ENCODE data around the gene COL23A1.

Gene COL23A1

GRCh38 chr5:178361657-178362445, 228.3 kb downstream of the COL23A1 start:
- no peak for DNase-seq (ENCODE audit: low read depth in 2 of 2)

- no peak for DNase-seq (ENCODE audit: low read depth in 2 of 2)
Observed at GRCh38 chr5:178360926-178361235, 229.3 kb downstream of the COL23A1 start.

DNA sequence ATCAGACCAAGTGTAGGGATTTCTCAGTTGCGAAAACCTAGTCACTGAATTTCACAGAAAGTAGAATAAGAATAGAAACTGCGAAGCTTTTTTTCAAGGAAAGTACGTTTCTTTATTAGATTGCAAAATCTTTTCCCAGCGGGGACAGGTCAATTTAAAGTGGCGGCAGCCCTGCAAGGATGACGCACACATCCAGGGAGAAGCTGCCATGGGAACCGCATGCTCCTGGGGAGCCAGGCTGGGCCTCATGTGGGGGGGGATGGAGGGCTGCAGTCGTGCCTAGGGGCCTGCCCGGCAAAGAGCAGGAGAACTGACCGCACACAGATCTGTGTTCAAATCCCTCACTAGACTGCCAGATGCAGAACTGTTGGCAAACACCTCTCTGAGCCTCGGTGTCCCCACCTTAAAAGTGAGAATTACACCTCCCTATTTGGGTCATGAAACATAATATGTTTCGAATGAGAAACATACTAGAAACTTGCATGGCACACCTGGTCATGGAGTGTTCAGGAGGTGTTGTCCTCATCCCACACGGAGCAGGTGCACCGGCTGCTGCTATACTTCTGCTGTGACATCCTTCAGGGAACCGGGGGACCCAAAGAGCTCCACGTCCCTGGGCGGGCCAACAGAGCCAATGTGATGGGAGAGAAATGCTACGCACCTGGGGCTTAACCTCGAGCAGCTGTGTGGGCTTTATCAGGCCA, 229.8 kb downstream of the COL23A1 start:
- no peak for DNase-seq (ENCODE audit: low read depth in 2 of 2)

DNA sequence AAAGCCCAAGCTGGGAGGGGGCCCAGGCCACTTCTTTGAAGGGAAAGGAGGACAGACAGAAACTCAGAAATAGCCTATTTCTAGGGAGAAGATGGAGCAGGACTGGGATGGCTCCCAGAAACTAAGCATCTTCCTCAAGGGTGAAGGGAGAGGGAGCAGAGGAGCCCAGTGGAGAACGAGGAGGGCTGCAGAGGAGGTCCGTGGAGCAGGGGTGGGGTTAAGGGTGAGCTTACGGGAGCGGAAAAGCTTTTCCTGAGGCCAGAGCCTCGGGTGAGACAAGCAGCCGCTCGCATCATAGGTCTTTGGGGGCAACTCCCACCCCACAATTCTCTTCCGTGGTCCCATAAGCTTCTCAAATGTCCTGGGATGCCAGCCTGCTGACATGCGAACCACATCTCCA, 230.5 kb downstream of the COL23A1 start:
- DNase-seq (ENCODE audit: low read depth in 2 of 2), result no peak

DNA sequence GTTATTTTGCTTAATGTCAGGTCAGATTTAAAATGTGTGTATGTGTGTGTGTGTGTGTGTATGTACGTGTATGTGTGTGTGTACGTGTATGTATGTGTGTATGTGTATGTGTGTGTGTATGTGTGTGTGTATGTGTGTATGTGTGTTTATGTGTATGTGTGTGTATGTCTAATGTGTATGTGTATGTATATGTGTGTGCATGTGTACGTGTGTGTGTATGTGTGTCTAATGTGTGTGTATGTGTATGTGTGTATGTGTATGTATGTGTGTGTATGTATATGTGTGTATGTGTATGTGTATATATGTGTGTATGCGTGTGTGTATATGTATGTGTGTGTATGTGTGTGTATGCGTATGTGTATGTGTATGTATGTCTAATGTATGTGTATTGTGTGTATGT, 232.5 kb downstream of the COL23A1 start:
- no peak for DNase-seq (ENCODE audit: low read depth in 2 of 2)

GRCh38 chr5:178357121-178357521, 233.1 kb downstream of the COL23A1 start:
- DNase-seq (ENCODE audit: low read depth in 2 of 2), result no peak

DNA sequence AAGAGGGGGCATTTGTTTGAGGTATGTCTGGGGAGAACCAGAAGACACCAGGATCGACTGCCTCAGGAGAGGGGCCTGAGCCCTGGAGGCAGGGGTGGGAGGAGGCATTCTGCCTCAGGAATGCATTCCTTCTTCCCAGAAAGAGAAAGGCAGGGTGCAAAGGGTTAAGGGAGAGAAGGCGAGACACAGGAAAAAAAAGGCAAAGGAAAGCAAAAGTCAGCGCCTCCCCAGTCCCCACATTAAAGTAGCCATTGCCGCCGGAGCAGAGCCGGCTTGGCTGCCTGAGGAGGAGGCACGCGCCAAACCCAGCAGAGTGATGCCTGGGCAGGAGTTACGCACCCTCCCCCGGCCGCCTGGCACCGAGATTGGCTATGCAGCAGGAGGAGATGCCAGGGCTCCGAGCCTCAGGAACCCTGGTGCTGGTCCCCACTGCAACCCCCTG, 233.7 kb downstream of the COL23A1 start:
- no peak for DNase-seq (ENCODE audit: low read depth in 2 of 2)

DNA sequence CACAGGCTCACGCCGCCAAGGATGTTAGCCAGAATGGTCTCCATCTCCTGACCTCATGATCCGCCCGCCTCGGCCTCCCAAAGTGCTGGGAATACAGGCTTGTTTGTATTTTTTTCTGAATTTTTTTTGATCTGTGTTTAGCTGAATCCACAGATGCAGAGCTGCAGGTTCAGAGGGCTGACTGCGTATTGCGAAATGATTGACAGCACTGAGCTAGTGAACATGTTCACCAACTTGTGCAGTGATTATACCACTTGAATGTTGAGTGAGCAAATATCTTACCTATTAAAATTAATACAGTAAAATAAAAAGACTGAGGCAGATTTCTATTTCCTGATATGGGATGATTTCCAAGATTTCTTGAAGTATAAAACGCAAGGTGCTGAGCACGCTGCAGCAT, 234.5 kb downstream of the COL23A1 start:
- DNase-seq (ENCODE audit: low read depth in 2 of 2), result no peak

- DNase-seq (ENCODE audit: low read depth in 2 of 2), result no peak
Observed at GRCh38 chr5:178353461-178353860, 236.7 kb downstream of the COL23A1 start.

DNA sequence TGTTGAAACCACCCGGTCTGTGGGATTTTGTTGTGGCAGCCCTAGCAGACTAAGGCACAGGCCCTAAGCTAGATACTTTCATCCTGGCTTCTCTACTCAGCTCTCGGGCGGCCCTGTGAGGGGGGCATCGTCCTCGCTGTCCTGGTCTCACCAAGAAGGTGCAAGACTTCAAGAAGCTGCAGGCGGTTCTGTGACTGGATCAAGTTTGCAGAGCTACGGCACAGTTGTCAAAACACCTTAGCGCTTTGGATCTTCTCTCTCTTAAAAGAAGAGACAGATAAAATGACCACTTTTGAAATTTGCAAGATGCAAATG, 238.2 kb downstream of the COL23A1 start:
- DNase-seq (ENCODE audit: low read depth in 2 of 2), result no peak

GRCh38 chr5:178351221-178352034, 238.8 kb downstream of the COL23A1 start:
- DNase-seq (ENCODE audit: low read depth in 2 of 2), result no peak

GRCh38 chr5:178350361-178351220, 239.6 kb downstream of the COL23A1 start:
- no peak for DNase-seq (ENCODE audit: low read depth in 2 of 2)

- no peak for DNase-seq (ENCODE audit: low read depth in 2 of 2)
Observed at GRCh38 chr5:178349625-178350353, 240.4 kb downstream of the COL23A1 start.

DNA sequence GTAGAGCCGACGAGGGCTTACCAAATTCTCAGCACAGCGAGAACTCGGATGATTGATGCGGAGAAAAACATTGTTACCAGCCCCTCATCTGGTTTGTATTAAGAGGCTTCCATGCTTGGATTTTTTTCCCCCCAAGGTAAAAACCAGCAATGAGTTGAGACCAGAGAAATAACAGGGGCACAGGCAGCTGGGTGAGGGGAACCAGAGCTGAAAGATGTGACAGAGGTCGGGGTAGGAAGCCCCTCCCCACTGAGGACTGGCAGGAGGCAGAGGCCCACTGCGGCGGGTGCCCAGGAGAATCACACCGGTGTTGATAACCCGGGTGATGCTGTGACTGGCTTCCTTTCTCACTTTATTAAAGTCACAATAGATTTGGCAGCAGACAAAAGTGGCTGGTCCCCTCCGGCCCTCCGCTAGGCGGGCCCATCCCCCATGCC, 241.1 kb downstream of the COL23A1 start:
- no peak for DNase-seq (ENCODE audit: low read depth in 2 of 2)

DNA sequence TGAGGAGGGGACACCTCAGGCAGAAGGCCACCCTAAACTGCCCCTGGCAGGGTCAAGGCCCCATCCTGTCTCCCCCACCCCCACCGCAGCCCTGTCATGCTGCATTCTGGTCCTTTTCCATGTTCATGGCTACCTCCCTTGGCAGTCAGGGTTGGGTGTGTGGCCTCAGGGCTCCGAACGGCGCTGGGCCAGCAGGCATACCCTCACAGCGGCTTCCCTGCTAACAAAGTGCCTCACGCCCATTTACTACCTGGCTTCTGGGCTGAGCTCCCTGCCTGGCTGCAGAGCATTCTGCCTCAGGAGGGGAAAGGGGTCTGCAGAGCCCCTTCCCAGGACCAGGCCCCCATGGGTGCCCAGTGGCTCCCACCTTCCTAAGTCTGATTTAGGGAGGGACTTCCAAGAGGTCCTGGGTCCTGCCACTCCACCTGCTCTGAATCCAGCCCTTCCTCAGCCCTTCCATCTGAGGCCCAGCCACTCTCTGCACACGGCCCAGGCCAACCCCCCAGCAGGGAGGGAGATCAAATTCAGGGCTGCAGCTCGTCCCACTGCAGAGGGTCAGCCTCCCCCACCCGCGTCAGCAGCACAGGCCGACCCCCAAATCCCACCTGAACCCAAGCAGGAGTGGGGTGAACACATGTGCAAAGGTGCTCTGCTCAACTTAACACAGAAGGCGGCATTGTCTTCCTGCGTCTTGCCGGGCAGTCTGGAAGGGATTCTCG, 241.7 kb downstream of the COL23A1 start:
- no peak for DNase-seq (ENCODE audit: low read depth in 2 of 2)

DNA sequence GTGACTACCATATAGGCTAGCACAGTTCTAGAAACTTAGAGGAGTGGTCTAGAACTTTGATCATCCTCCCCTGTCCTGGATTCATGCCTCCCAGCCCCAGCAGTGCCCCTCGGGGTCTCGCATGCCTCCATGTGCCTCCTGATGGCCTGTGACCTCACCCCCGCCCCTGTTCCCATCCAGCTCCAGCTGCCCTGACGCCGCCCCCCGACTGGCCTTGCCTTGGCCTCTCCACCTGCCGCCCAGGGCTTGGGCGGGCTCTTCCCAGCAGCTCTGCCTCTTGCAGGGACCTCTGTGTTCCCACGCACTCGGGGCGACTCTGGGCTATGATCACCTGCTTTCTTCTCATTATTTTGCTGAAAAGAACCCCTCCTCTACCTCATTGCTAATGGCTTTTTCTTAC, 242.2 kb downstream of the COL23A1 start:
- no peak for DNase-seq (ENCODE audit: low read depth in 2 of 2)

DNA sequence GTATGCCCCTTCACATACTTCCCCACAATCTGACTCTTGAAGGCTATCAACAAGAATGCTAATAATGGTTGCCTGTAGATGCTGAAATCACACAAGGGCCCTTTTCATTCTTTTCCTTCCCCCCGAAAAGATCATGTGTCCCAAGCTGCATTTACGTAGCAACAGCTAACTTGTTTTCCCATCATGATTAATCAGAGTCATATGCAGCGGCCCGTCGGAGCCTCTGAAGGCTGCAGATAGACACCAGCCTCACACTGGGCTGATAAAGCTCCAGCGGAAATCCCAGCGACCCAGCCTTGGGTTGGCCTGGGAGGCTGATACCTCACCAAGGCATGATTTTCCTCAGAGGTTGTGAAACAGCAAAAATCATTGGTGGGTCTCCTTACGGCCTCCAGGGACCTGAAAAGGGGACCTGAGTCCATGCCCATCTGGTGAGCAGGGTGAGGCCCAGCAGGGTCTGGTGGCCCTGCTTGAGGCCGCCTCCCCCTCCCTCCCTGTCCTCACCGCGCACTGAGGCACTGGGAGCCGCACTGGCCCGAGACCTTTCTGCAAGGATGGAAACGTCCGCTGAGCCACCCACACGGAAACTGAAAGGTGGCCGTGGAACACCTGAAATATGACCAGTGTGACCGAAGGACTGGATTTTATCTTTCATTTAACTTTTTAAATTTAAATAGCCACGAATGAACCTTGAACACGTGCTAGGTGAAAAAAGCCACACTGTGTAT, 243.4 kb downstream of the COL23A1 start:
- DNase-seq (ENCODE audit: low read depth in 2 of 2), result no peak

- DNase-seq (ENCODE audit: low read depth in 2 of 2), result no peak
Observed at GRCh38 chr5:178343306-178343705, 246.9 kb downstream of the COL23A1 start.

- DNase-seq (ENCODE audit: low read depth in 2 of 2), result no peak
Observed at GRCh38 chr5:178341851-178342140, 248.4 kb downstream of the COL23A1 start.

Measured in stimulated activated CD4-positive, alpha-beta T cell treated with anti-CD3 and anti-CD28 coated beads, Interleukin-4, amount 100 ng/mL, for 48 hours (primary cell).